Skeletal muscle tissue (tissue), 4 donors: ENCODE results near the gene TRIM47. TPM values are rescaled to one million over a fixed set of nuclear protein-coding genes. Genes with fewer than 3 reads are reported as not detected.
"Not testable (repeated sequence)": the region's sequence is repeated elsewhere in the genome, so short reads cannot be mapped to it uniquely, and the experiment has no call there.

Source experiments
- H3K27ac ChIP-seq: one replicate; pipeline ENCODE4 v1.7.0; 2013; ENCODE audit warnings: mild to moderate bottlenecking, low read depth, low read length, inconsistent platforms
- H3K27me3 ChIP-seq, 3 donors: one replicate each; pipeline ENCODE4 v1.7.0; 2013; ENCODE audit warnings: low read length in 3 of 3; ENCODE audit not compliant: control insufficient read depth in 3 of 3, insufficient read depth in 3 of 3
- H3K36me3 ChIP-seq, 3 donors: one replicate each; pipeline ENCODE4 v1.7.0; 2013; ENCODE audit warnings: low read length in 3 of 3; ENCODE audit not compliant: control insufficient read depth in 3 of 3, insufficient read depth in 3 of 3
- H3K4me1 ChIP-seq, 3 donors: one replicate each; pipeline ENCODE4 v1.7.0; 2013; ENCODE audit warnings: low read length in 3 of 3, mild to moderate bottlenecking in 3 of 3; ENCODE audit not compliant: control insufficient read depth in 3 of 3, insufficient read depth in 3 of 3
- H3K4me3 ChIP-seq, 3 donors: one replicate each; pipeline ENCODE4 v1.7.0; 2013; ENCODE audit warnings: low read length in 3 of 3
- H3K9ac ChIP-seq, 3 donors: one replicate each; pipeline ENCODE4 v1.7.0; 2013; ENCODE audit warnings: low read length in 3 of 3, mild to moderate bottlenecking in 3 of 3, moderate library complexity in 2 of 3, low read depth in 1 of 3
- H3K9me3 ChIP-seq, 3 donors: one replicate each; pipeline ENCODE4 v1.7.0; 2013; ENCODE audit warnings: low read length in 3 of 3; ENCODE audit not compliant: control insufficient read depth in 3 of 3
- total RNA-seq: library from RNA; depleted of rRNA; stranded (reverse); fragments of >200 nt; gene quantifications from one replicate; pipeline ENCODE4 v1.2.3, GENCODE V29; 2014
- donor health status: Osteomylitis.

TRIM47 gene
- total RNA-seq, 1 donor from 2014 or later: 23.5 TPM

- Histone ChIP-seq H3K27me3 (no peaks in the 10 kb centered on the region), H3K4me1 (peaks cover 39 to 41% (median 41%) of the 10 kb centered on the region in 3 donors), H3K4me3 (peak overlapping the region in 1 of 3 donors; percentile 22), H3K27ac (peak overlapping the region; percentile 81), H3K36me3 (peaks cover 0 to 6% (median 1%) of the 10 kb centered on the region in 3 donors), H3K9ac (peak overlapping the region; percentile 46 to 62 (median 51)), H3K9me3 (no peaks in the 10 kb centered on the region)
These were observed 8.9 kb downstream of the TRIM47 start for GRCh38 chr17:75869282-75870141.

DNA sequence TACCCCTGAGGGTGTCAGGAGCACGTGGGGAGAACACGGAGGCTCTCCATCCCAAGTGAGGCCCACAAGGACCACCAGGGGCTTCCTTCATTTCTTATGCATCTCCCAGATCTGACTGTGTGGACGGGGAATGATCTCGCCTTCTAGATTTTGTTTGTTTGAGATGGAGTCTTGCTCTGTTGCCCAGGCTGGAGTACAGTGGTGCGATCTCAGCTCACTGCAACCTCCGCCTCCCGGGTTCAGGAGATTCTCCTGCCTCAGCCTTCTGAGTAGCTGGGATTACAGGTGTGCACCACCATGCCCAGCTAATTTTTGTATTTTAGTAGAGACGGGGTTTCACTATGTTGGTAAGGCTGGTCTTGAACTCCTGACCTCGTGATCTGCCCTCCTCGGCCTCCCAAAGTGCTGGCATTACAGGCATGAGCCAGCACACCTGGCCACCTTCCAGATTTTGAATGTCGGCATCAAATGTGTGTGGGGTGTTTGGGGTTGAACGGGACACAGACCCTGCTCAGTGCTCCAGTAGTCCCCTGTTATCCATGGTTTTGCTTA lies 9.6 kb downstream of the TRIM47 start:
- not testable (repeated sequence) for H3K36me3 ChIP-seq, H3K27ac ChIP-seq, H3K27me3 ChIP-seq, H3K9ac ChIP-seq, H3K4me3 ChIP-seq, H3K9me3 ChIP-seq
- H3K4me1 ChIP-seq: peaks cover 33 to 39% (median 38%) of the 10 kb centered on the region in 3 donors

DNA sequence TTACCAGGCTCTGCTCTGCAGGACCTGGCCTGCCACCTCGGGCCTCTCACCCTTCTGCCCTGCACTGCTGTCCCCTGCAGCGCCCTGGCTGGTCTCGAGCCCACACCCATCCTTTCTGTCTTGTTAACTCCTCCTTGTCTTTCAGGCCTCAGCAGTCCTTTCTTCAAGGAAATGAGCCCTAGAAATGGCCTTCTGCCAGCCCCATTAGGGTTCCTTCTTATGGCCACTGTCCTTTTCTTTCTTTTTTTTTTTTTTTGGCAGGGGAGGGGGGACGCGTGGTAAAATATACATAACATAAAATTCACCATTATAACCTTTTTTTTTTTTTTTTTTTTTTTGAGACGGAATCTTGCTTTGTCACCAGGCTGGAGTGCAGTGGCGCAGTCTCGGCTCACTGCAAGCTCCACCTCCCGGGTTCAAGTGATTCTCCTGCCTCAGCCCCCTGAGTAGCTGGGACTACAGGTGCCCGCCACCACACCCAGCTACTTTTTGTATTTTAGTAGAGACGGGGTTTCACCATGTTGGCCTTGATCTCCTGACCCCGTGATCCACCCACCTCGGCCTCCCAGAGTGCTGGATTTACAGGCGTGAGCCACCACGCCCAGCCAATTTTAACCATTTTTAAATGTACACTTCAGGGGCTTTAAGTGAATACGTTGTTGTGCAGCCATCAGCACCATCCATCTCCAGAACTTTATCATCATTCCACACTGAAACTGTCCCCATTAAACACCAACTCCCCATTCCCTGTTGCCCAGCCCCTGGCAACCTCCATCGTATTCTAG lies 12.8 kb downstream of the TRIM47 start:
- not testable (repeated sequence) for H3K27me3 ChIP-seq, H3K9ac ChIP-seq, H3K9me3 ChIP-seq, H3K4me3 ChIP-seq, H3K27ac ChIP-seq, H3K36me3 ChIP-seq
- H3K4me1 ChIP-seq: peaks cover 15 to 21% (median 19%) of the 10 kb centered on the region in 3 donors

- peak overlapping the region in 1 of 3 donors; percentile 41 for H3K9ac ChIP-seq
- not testable (repeated sequence) for H3K27me3 ChIP-seq, H3K36me3 ChIP-seq, H3K9me3 ChIP-seq, H3K4me3 ChIP-seq
- H3K4me1 ChIP-seq: peaks cover 9 to 17% (median 16%) of the 10 kb centered on the region in 3 donors
- H3K27ac ChIP-seq: peak overlapping the region; percentile 50
These were observed 13.5 kb downstream of the TRIM47 start for GRCh38 chr17:75864887-75865286.

GRCh38 chr17:75864448-75864871 lies 13.9 kb downstream of the TRIM47 start:
- Histone ChIP-seq H3K9me3 (no peaks in the 10 kb centered on the region), H3K27ac (peak overlapping the region; percentile 50), H3K36me3 (no peaks in the 10 kb centered on the region), H3K9ac (peak overlapping the region in 1 of 3 donors; percentile 41), H3K4me3 (no peak overlapping the region), H3K4me1 (peaks cover 8 to 12% (median 12%) of the 10 kb centered on the region in 3 donors), H3K27me3 (no peaks in the 10 kb centered on the region)

- H3K9me3 ChIP-seq: no peaks in the 10 kb centered on the region
- H3K27ac ChIP-seq: no peak overlapping the region
- H3K4me3 ChIP-seq: no peak overlapping the region
- peaks cover 10 to 11% (median 10%) of the 10 kb centered on the region in 3 donors for H3K4me1 ChIP-seq
- H3K9ac ChIP-seq: no peak overlapping the region
- no peaks in the 10 kb centered on the region for H3K27me3 ChIP-seq
- no peaks in the 10 kb centered on the region for H3K36me3 ChIP-seq
These were observed 16.5 kb downstream of the TRIM47 start for GRCh38 chr17:75861927-75862317.

DNA sequence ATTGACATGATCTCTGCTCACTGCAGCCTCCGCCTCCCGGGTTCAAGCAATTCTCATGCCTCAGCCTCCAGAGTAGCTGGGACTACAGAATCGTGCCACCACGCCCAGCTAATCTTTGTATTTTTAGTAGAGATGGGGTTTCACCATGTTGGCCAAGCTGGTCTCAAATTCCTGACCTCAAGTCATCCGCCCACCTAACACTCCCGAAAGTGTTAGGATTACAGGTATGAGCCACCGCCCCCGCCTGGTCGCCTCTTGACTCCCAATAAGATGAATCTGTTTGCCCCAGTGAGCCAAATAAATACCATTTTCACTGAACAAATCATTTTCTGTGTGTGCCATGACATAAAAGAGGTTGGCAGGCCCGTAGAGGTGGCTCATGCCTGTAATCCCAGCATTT lies 19.0 kb downstream of the TRIM47 start:
- H3K27me3 ChIP-seq, H3K9me3 ChIP-seq, H3K36me3 ChIP-seq, H3K27ac ChIP-seq, H3K9ac ChIP-seq, H3K4me3 ChIP-seq: not testable (repeated sequence)
- peaks cover 13 to 16% (median 14%) of the 10 kb centered on the region in 3 donors for H3K4me1 ChIP-seq

DNA sequence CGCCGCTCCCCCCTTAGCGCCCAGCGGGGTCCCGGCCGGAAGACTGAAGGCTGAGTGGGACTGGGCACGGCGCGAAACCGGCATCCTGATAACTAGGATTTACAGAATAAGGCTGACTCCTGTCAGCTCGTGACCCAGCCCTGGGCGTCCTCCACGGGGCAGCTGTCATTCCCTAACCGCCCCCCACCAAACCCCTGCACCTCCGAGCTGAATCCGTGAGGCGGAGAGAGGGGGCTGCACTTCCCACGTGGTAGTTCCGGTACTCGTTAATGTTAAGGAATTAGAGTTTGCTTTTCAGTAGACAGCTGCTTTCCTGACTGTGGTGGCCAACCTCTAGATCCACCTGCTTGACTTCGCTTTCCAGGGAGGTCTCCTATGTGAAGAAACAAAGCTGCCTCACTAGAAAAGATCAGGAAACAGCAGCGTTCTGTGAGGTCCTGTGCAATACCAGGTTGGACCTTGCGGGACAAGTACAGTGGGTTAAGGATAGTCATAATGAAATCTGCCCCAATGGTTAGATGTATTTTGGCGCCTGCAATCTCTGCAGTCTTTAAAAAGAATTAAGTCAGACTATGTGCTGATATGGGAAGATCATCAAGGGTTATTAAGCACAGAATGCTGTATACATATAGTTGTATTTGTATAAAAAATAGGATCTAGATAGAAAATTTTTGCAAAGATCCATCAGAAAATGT lies 22.2 kb downstream of the TRIM47 start:
- Histone ChIP-seq H3K4me1 (peaks cover 29 to 35% (median 29%) of the 10 kb centered on the region in 3 donors), H3K4me3 (peak overlapping the region; percentile 77 to 93 (median 88)), H3K36me3 (peaks cover 3 to 4% (median 3%) of the 10 kb centered on the region in 3 donors), H3K9me3 (no peaks in the 10 kb centered on the region), H3K27me3 (no peaks in the 10 kb centered on the region), H3K27ac (peak overlapping the region; percentile 98), H3K9ac (peak overlapping the region; percentile 96 to 99 (median 97))

- H3K27ac ChIP-seq: peak within 1 kb of the TSS; percentile 98
These were observed 22.9 kb downstream of the TRIM47 start, which contains the start of gene WBP2 for GRCh38 chr17:75855310-75856061. Gene WBP2 (minus strand): TSS chr17:75855335. CDS start chr17:75855297, 38 bp downstream.

More at GRCh38 chr17:75855310-75856061, 22.9 kb downstream of the TRIM47 start, which contains the start of gene WBP2:
- Histone ChIP-seq H3K4me1 (peaks cover 36 to 43% (median 36%) of the 10 kb centered on the region in 3 donors), H3K4me3 (peak within 1 kb of the TSS; percentile 79 to 93 (median 88)), H3K27me3 (no peaks in the 10 kb centered on the region), H3K36me3 (peaks cover 9 to 11% (median 10%) of the 10 kb centered on the region in 3 donors), H3K9ac (peak within 1 kb of the TSS; percentile 96 to 99 (median 97)), H3K9me3 (no peaks in the 10 kb centered on the region)
